Ovary (tissue), 9 donors: ENCODE results near the gene SYPL1. TPM values are rescaled to one million over a fixed set of nuclear protein-coding genes. Genes with fewer than 3 reads are reported as not detected.

Source experiments
- DNase-seq, 5 donors: peaks; one replicate each; pipeline ENCODE4 v3.0.0-alpha.2; 2019 to 2020
- H3K27ac ChIP-seq, 2 donors: fragments of 200-600 bp; one replicate each; pipeline versions ENCODE4 v1.5.1 to v1.8.0; 2019 to 2022
- H3K27me3 ChIP-seq: fragments of 200-600 bp; one replicate; pipeline ENCODE4 v1.8.0; 2022
- H3K36me3 ChIP-seq: fragments of 200-600 bp; sonication (generic); one replicate; pipeline ENCODE4 v1.5.1; 2019
- H3K4me1 ChIP-seq: one replicate; pipeline ENCODE4 v1.8.1; 2013; ENCODE audit warnings: mild to moderate bottlenecking, moderate library complexity; ENCODE audit not compliant: insufficient read depth
- H3K4me3 ChIP-seq: fragments of 200-600 bp; sonication (generic); one replicate; pipeline ENCODE4 v1.5.1; 2017
- H3K9me3 ChIP-seq, 2 donors: fragments of 200-600 bp in 1 of 2; sonication (generic) in 1 of 2; one replicate each; pipeline versions ENCODE4 v1.5.1 to v1.8.1; 2013 to 2019; ENCODE audit warnings: mild to moderate bottlenecking in 1 of 2, moderate library complexity in 1 of 2
- CTCF ChIP-seq, 3 donors: fragments of 450-650 bp in 2 of 3; fragments of 200-600 bp in 1 of 3; IDR thresholded peaks; one replicate each; pipeline versions ENCODE4 v1.5.1 to v1.8.0; 2016 to 2022; ENCODE audit warnings: antibody characterized with exemption in 3 of 3, mild to moderate bottlenecking in 1 of 3
- EP300 ChIP-seq: sonication (generic); formaldehyde crosslinking; IDR thresholded peaks from one replicate; pipeline ENCODE4 v1.6.1; 2017; ENCODE audit warnings: antibody characterized with exemption
- POLR2A ChIP-seq: fragments of 450-650 bp; IDR thresholded peaks from one replicate; pipeline ENCODE4 v1.6.1; 2017; ENCODE audit warnings: antibody characterized with exemption, mild to moderate bottlenecking, moderate library complexity
- WGBS, 3 donors: extraction: QIAGEN DNeasy Blood & Tissue Kit in 1 of 3; methylation state at CpG; one replicate each; pipeline versions ENCODE4 v1.1.5 to v1.1.7; 2013 to 2017; 5-methylcytosine and 5-hydroxymethylcytosine counted together
- intact Hi-C, 4 donors: fragments of 100-400 bp; cut with DNase I; formaldehyde crosslinking; loops; one replicate each; pipeline versions ENCODE4 v1.11.0 to v1.15.1; 2022 to 2023
- polyA plus RNA-seq, 2 donors: library from polyadenylated mRNA; stranded (reverse); fragments of 200-250 nt in 1 of 2; fragments of 350-450 nt in 1 of 2; fragmentation: Illumina TruSeq in 1 of 2; extraction: RNeasy Lipid Tissue Mini Kit (QIAGEN cat#74804) in 1 of 2; gene quantifications; one replicate each; pipeline ENCODE4 v1.2.3, GENCODE V29; 2013 to 2014
- total RNA-seq, 7 donors: library from RNA; depleted of rRNA in 2 of 7; stranded (reverse); fragments of >200 nt in 2 of 7; fragmentation: NEBNext Ultra II Directional in 3 of 7; extraction: Animal tissue kit (Norgen Biotek cat#: 25700) in 3 of 7; gene quantifications; one replicate each; pipeline versions ENCODE4 v1.1.0 to v1.2.4, GENCODE V29; 2016 to 2023
- donor health status: DM: no; HTN: no; CAD: no; lungs with moderate emphysema.
- donor health status: DM: no; HTN: no; CAD: no.
- donor health status: Bipolar disorder and iron deficiency.
- donor health status: DM: yes; HTN: yes; CAD: no.
- donor health status: DM: no; HTN: no; CAD: no.
- donor health status: DM: yes; HTN: yes; CAD: no.

Gene SYPL1
- total and polyA plus RNA-seq, 9 donors: 71.5 to 127 (median 83.5) TPM

- no peak for DNase-seq
- no peak overlapping the region for H3K4me3 ChIP-seq
- intact Hi-C loops: no loop called here
- TF ChIP-seq EP300: no peak
- no peak for TF ChIP-seq CTCF (IDR thresholded peaks at IDR 0.05)
- no peak for TF ChIP-seq POLR2A
- H3K9me3 ChIP-seq: no peaks in the 10 kb centered on the region
- no peaks in the 10 kb centered on the region for H3K4me1 ChIP-seq
- WGBS, 3 donors: 44 to 67% (median 54%) methylated on average over 5 of the region's 5 CpGs
- H3K36me3 ChIP-seq: no peaks in the 10 kb centered on the region
- no peaks in the 10 kb centered on the region for H3K27me3 ChIP-seq
- no peak overlapping the region for H3K27ac ChIP-seq
Observed at GRCh38 chr7:106050746-106051117, 61.4 kb downstream of the SYPL1 start.

- Histone ChIP-seq H3K9me3 (no peaks in the 10 kb centered on the region), H3K27ac (no peak overlapping the region), H3K4me3 (no peak overlapping the region), H3K27me3 (no peaks in the 10 kb centered on the region), H3K36me3 (no peaks in the 10 kb centered on the region), H3K4me1 (peaks cover 1% of the 10 kb centered on the region)
- TF ChIP-seq POLR2A (no peak), CTCF (IDR thresholded peaks at IDR 0.05) (no peak), EP300 (no peak)
- DNase-seq: peak in 4 of 5 donors; percentile 50 to 74 (median 54)
- intact Hi-C loops: no loop called here
- 61 to 67% (median 63%) methylated on average over 13 of the region's 13 CpGs for WGBS, 3 donors
Observed at GRCh38 chr7:106050002-106050745, 61.9 kb downstream of the SYPL1 start.

- no peaks in the 10 kb centered on the region for H3K9me3 ChIP-seq
- peak in 1 of 5 donors; percentile 36 for DNase-seq
- H3K4me3 ChIP-seq: no peak overlapping the region
- H3K36me3 ChIP-seq: no peaks in the 10 kb centered on the region
- 94 to 98% (median 94%) methylated on average over 9 of the region's 9 CpGs for WGBS, 3 donors
- no peaks in the 10 kb centered on the region for H3K27me3 ChIP-seq
- intact Hi-C loops: loop anchor here in 3 of 4 donors (5.0 to 10.0 kb wide), 3 partner anchors 282 to 397 kb away; no protein-coding TSS in a partner anchor
- H3K4me1 ChIP-seq: peaks cover 1% of the 10 kb centered on the region
- no peak overlapping the region for H3K27ac ChIP-seq
- TF ChIP-seq EP300 (no peak), CTCF (IDR thresholded peaks at IDR 0.05) (no peak), POLR2A (no peak)
Observed at GRCh38 chr7:106049139-106049752, 62.9 kb downstream of the SYPL1 start.

GRCh38 chr7:106048706-106049020 lies 63.4 kb downstream of the SYPL1 start:
- TF ChIP-seq EP300: no peak
- no peak for TF ChIP-seq POLR2A
- no peak for TF ChIP-seq CTCF (IDR thresholded peaks at IDR 0.05)
- peak in 1 of 5 donors; percentile 13 for DNase-seq
- peaks cover 1% of the 10 kb centered on the region for H3K4me1 ChIP-seq
- intact Hi-C loops: loop anchor here in 3 of 4 donors (5.0 to 10.0 kb wide), 3 partner anchors 281 to 396 kb away; no protein-coding TSS in a partner anchor
- no peaks in the 10 kb centered on the region for H3K36me3 ChIP-seq
- H3K27ac ChIP-seq: no peak overlapping the region
- no peaks in the 10 kb centered on the region for H3K27me3 ChIP-seq
- H3K9me3 ChIP-seq: no peaks in the 10 kb centered on the region
- WGBS, 3 donors: 91 to 100% (median 94%) methylated on average over 2 of the region's 2 CpGs
- H3K4me3 ChIP-seq: no peak overlapping the region
